Muscle layer of duodenum (tissue), 2 donors: ENCODE measurements around the gene ZKSCAN5.

Experiments used
- H3K27ac ChIP-seq: one replicate; pipeline ENCODE4 v1.7.0; 2013; ENCODE audit warnings: mild to moderate bottlenecking, low read length
- H3K27me3 ChIP-seq: one replicate; pipeline ENCODE4 v1.7.0; 2013; ENCODE audit warnings: low read depth, mild to moderate bottlenecking, control low read depth, low read length
- H3K36me3 ChIP-seq, 2 donors: one replicate each; pipeline ENCODE4 v1.7.0; 2013; ENCODE audit warnings: low read length in 2 of 2, control low read depth in 1 of 2, mild to moderate bottlenecking in 1 of 2; ENCODE audit not compliant: insufficient read depth in 2 of 2, control insufficient read depth in 1 of 2
- H3K4me1 ChIP-seq, 2 donors: one replicate each; pipeline ENCODE4 v1.7.0; 2013; ENCODE audit warnings: low read length in 2 of 2, mild to moderate bottlenecking in 2 of 2, control low read depth in 1 of 2, moderate library complexity in 1 of 2; ENCODE audit not compliant: insufficient read depth in 2 of 2, control insufficient read depth in 1 of 2
- H3K4me3 ChIP-seq, 2 donors: one replicate each; pipeline ENCODE4 v1.7.0; 2013; ENCODE audit warnings: low read length in 2 of 2, low read depth in 1 of 2, mild to moderate bottlenecking in 1 of 2
- H3K9me3 ChIP-seq, 2 donors: one replicate each; pipeline ENCODE4 v1.7.0; 2013; ENCODE audit warnings: low read length in 2 of 2, control low read depth in 1 of 2, mild to moderate bottlenecking in 1 of 2; ENCODE audit not compliant: control insufficient read depth in 1 of 2
- donor health status: healthy.

The ZKSCAN5 gene

GRCh38 chr7:99504603-99505323 is at the start of gene ZKSCAN5:
Gene ZKSCAN5, plus strand, starts transcription at chr7:99504662. Its CDS starts 1,383 bp downstream, at chr7:99506045.
- peak within 1 kb of the TSS; percentile 94 to 99 for H3K4me3 ChIP-seq
- peak within 1 kb of the TSS; percentile 92 for H3K27ac ChIP-seq

GRCh38 chr7:99455874-99456273 is 48.6 kb upstream of the ZKSCAN5 start:
- Histone ChIP-seq H3K36me3 (peaks cover 64 to 91% of the 10 kb centered on the region in 2 donors), H3K27me3 (no peaks in the 10 kb centered on the region), H3K4me3 (no peak overlapping the region), H3K27ac (no peak overlapping the region), H3K9me3 (no peaks in the 10 kb centered on the region), H3K4me1 (no peaks in the 10 kb centered on the region)

More at GRCh38 chr7:99504603-99505323, at the start of gene ZKSCAN5:
- H3K4me1 ChIP-seq = peaks cover 10 to 32% of the 10 kb centered on the region in 2 donors
- no peaks in the 10 kb centered on the region for H3K27me3 ChIP-seq
- H3K36me3 ChIP-seq = peaks cover 0 to 1% of the 10 kb centered on the region in 2 donors
- no peaks in the 10 kb centered on the region for H3K9me3 ChIP-seq

- H3K27ac ChIP-seq = no peak overlapping the region
- no peaks in the 10 kb centered on the region for H3K4me1 ChIP-seq
- no peaks in the 10 kb centered on the region for H3K9me3 ChIP-seq
- H3K27me3 ChIP-seq = no peaks in the 10 kb centered on the region
- H3K4me3 ChIP-seq = no peak overlapping the region
- H3K36me3 ChIP-seq = peaks cover 61 to 87% of the 10 kb centered on the region in 2 donors
Measured at GRCh38 chr7:99456288-99456687, 48.2 kb upstream of the ZKSCAN5 start.

GRCh38 chr7:99457050-99457649 is 47.3 kb upstream of the ZKSCAN5 start:
- Histone ChIP-seq H3K27me3 (no peaks in the 10 kb centered on the region), H3K4me3 (no peak overlapping the region), H3K36me3 (peaks cover 59 to 80% of the 10 kb centered on the region in 2 donors), H3K27ac (no peak overlapping the region), H3K4me1 (no peaks in the 10 kb centered on the region), H3K9me3 (no peaks in the 10 kb centered on the region)

GRCh38 chr7:99457650-99458493 is 46.6 kb upstream of the ZKSCAN5 start:
- H3K36me3 ChIP-seq = peaks cover 57 to 73% of the 10 kb centered on the region in 2 donors
- no peaks in the 10 kb centered on the region for H3K9me3 ChIP-seq
- H3K27ac ChIP-seq = no peak overlapping the region
- H3K27me3 ChIP-seq = no peaks in the 10 kb centered on the region
- no peaks in the 10 kb centered on the region for H3K4me1 ChIP-seq
- H3K4me3 ChIP-seq = no peak overlapping the region

GRCh38 chr7:99459087-99459486 is 45.4 kb upstream of the ZKSCAN5 start:
- Histone ChIP-seq H3K9me3 (no peaks in the 10 kb centered on the region), H3K4me1 (peaks cover 3 to 5% of the 10 kb centered on the region in 2 donors), H3K36me3 (peaks cover 57 to 65% of the 10 kb centered on the region in 2 donors), H3K4me3 (no peak overlapping the region), H3K27ac (no peak overlapping the region), H3K27me3 (no peaks in the 10 kb centered on the region)

- no peaks in the 10 kb centered on the region for H3K9me3 ChIP-seq
- peaks cover 50% of the 10 kb centered on the region in 2 donors for H3K36me3 ChIP-seq
- H3K27ac ChIP-seq = no peak overlapping the region
- peaks cover 8 to 19% of the 10 kb centered on the region in 2 donors for H3K4me1 ChIP-seq
- no peak overlapping the region for H3K4me3 ChIP-seq
- no peaks in the 10 kb centered on the region for H3K27me3 ChIP-seq
Measured at GRCh38 chr7:99460651-99461050, 43.8 kb upstream of the ZKSCAN5 start.

GRCh38 chr7:99461221-99461620 is 43.2 kb upstream of the ZKSCAN5 start:
- H3K36me3 ChIP-seq = peaks cover 44 to 46% of the 10 kb centered on the region in 2 donors

GRCh38 chr7:99465421-99465768 is 39.1 kb upstream of the ZKSCAN5 start:
- peaks cover 8 to 19% of the 10 kb centered on the region in 2 donors for H3K4me1 ChIP-seq
- peak overlapping the region; percentile 96 for H3K27ac ChIP-seq
- no peaks in the 10 kb centered on the region for H3K9me3 ChIP-seq

More at GRCh38 chr7:99461221-99461620, 43.2 kb upstream of the ZKSCAN5 start:
- H3K27ac ChIP-seq = no peak overlapping the region
- no peak overlapping the region for H3K4me3 ChIP-seq
- H3K9me3 ChIP-seq = no peaks in the 10 kb centered on the region
- H3K4me1 ChIP-seq = peaks cover 8 to 19% of the 10 kb centered on the region in 2 donors
- no peaks in the 10 kb centered on the region for H3K27me3 ChIP-seq

GRCh38 chr7:99468336-99468918 is 36.0 kb upstream of the ZKSCAN5 start:
- Histone ChIP-seq H3K27me3 (no peaks in the 10 kb centered on the region), H3K9me3 (no peaks in the 10 kb centered on the region), H3K4me1 (peaks cover 8 to 23% of the 10 kb centered on the region in 2 donors)

More at GRCh38 chr7:99465421-99465768, 39.1 kb upstream of the ZKSCAN5 start:
- Histone ChIP-seq H3K36me3 (peaks cover 5 to 11% of the 10 kb centered on the region in 2 donors), H3K4me3 (peak overlapping the region; percentile 90 to 100), H3K27me3 (no peaks in the 10 kb centered on the region)

More at GRCh38 chr7:99468336-99468918, 36.0 kb upstream of the ZKSCAN5 start:
- peaks cover 5% of the 10 kb centered on the region in 2 donors for H3K36me3 ChIP-seq
- H3K4me3 ChIP-seq = no peak overlapping the region
- H3K27ac ChIP-seq = no peak overlapping the region
